Measurements from ENCODE around the gene PHPT1. TPM values are rescaled to one million over a fixed set of nuclear protein-coding genes. Genes with fewer than 3 reads are reported as not detected.

PHPT1 gene
- total and polyA plus RNA-seq, 2 of the 13 experiments (the other 11 are each of a cell fraction or from before 2014, with no cell fraction given): 189 to 192 TPM

GRCh38 chr9:136858844-136859757 is 9.9 kb downstream of the PHPT1 start (continued):
- TF ChIP-seq ZNF770 (CRISPR knock-in tag; IDR thresholded peaks at IDR 0.05) (no peak), FOXA3 (CRISPR knock-in tag; IDR thresholded peaks at IDR 0.05) (no peak), SYNCRIP (IDR thresholded peaks at IDR 0.05; ENCODE audit: insufficient read depth, low read depth, low read length) (no peak), SPEN (CRISPR knock-in tag; IDR thresholded peaks at IDR 0.05; ENCODE audit: low read depth) (no peak), SAFB2 (CRISPR knock-in tag; IDR thresholded peaks at IDR 0.05; ENCODE audit: borderline replicate concordance, low read depth) (no peak), HOXA3 (CRISPR knock-in tag; IDR thresholded peaks at IDR 0.05) (0 out of 2 replicates have a peak, but pooled peaks have one; percentile 10), HOMEZ (CRISPR knock-in tag; IDR thresholded peaks at IDR 0.05; ENCODE audit: low read depth) (no peak), GABPB1 (CRISPR knock-in tag; IDR thresholded peaks at IDR 0.05) (0 out of 2 replicates have a peak, but pooled peaks have one; percentile 12), ZNF550 (CRISPR knock-in tag; IDR thresholded peaks at IDR 0.05; ENCODE audit: borderline replicate concordance) (no peak), ZNF333 (CRISPR knock-in tag; IDR thresholded peaks at IDR 0.05; ENCODE audit: borderline replicate concordance) (no peak), ZNF33A (CRISPR knock-in tag; IDR thresholded peaks at IDR 0.05; ENCODE audit: borderline replicate concordance) (no peak), ZBTB34 (CRISPR knock-in tag; IDR thresholded peaks at IDR 0.05) (no peak), ZBTB7B (CRISPR knock-in tag; IDR thresholded peaks at IDR 0.05) (0 out of 2 replicates have a peak, but pooled peaks have one; percentile 24), ZNF660 (CRISPR knock-in tag; IDR thresholded peaks at IDR 0.05; ENCODE audit: borderline replicate concordance, low read depth) (no peak), ZNF501 (CRISPR knock-in tag; IDR thresholded peaks at IDR 0.05) (no peak), HOXA5 (CRISPR knock-in tag; IDR thresholded peaks at IDR 0.05) (no peak), HNF4A (CRISPR knock-in tag; IDR thresholded peaks at IDR 0.05) (peak; percentile 81), GPBP1L1 (CRISPR knock-in tag; IDR thresholded peaks at IDR 0.05) (no peak), HIVEP1 (CRISPR knock-in tag; IDR thresholded peaks at IDR 0.05) (no peak), EED (CRISPR knock-in tag; IDR thresholded peaks at IDR 0.05) (no peak), ZNF720 (CRISPR knock-in tag; IDR thresholded peaks at IDR 0.05) (no peak), RFX1 (IDR thresholded peaks at IDR 0.05) (no peak), ZNF530 (CRISPR knock-in tag; IDR thresholded peaks at IDR 0.05; ENCODE audit: low read depth) (no peak)

All from HepG2 (cell line).